ENCODE data around the gene SYT10. TPM values are rescaled to one million over a fixed set of nuclear protein-coding genes. Genes with fewer than 3 reads are reported as not detected.

The SYT10 gene
- total RNA-seq, 1 donor from 2014 or later, result 1.2 TPM

- Histone ChIP-seq H3K79me2 (ENCODE audit: insufficient read depth, low read length) (no peaks in the 10 kb centered on the region), H3K27me3 (ENCODE audit: insufficient read depth, low read length) (no peaks in the 10 kb centered on the region), H3K4me3 (ENCODE audit: insufficient read depth, low read depth, low read length) (no peak overlapping the region), H3K4me1 (ENCODE audit: insufficient read depth, low read length) (no peaks in the 10 kb centered on the region), H4K20me1 (ENCODE audit: insufficient read depth, low read length) (no peaks in the 10 kb centered on the region), H3K36me3 (ENCODE audit: insufficient read depth, low read length) (no peaks in the 10 kb centered on the region), H3K9me3 (ENCODE audit: insufficient read depth, low read depth, low read length) (no peaks in the 10 kb centered on the region), H3K4me2 (ENCODE audit: low read length) (no peak overlapping the region), H3K9ac (ENCODE audit: low read length) (no peak overlapping the region), H2AFZ (ENCODE audit: low read depth, low read length) (no peak overlapping the region), H3K27ac (ENCODE audit: low read depth, low read length) (no peak overlapping the region)
- no peak overlapping the region for H3K4me3 Mint-ChIP-seq (ENCODE audit: unreplicated experiment)
- no peaks in the 10 kb centered on the region for H3K27me3 Mint-ChIP-seq (ENCODE audit: low read depth, unreplicated experiment)
- H3K27ac Mint-ChIP-seq (ENCODE audit: unreplicated experiment), result no peak overlapping the region
- FAIRE-seq, result no peak
- H3K36me3 Mint-ChIP-seq (ENCODE audit: low read depth, unreplicated experiment), result no peaks in the 10 kb centered on the region
- H3K9me3 Mint-ChIP-seq (ENCODE audit: unreplicated experiment), result peaks cover 2% of the 10 kb centered on the region
- TF ChIP-seq EZH2 (IDR thresholded peaks at IDR 0.05; ENCODE audit: insufficient read depth, low read length), result no peak
- no peak for TF ChIP-seq CTCF (IDR thresholded peaks at IDR 0.05; ENCODE audit: insufficient read depth, low read depth, low read length)
- peaks cover 2% of the 10 kb centered on the region for H3K4me1 Mint-ChIP-seq (ENCODE audit: low read depth, unreplicated experiment)
- no peak for DNase-seq (ENCODE audit: low read depth)
These were observed 10.9 kb upstream of the SYT10 start for GRCh38 chr12:33450480-33450879.

- H3K4me1 ChIP-seq (ENCODE audit: insufficient read depth, low read length), result no peaks in the 10 kb centered on the region
- H3K4me2 ChIP-seq (ENCODE audit: low read length), result no peak overlapping the region
- no peak overlapping the region for H3K4me3 ChIP-seq (ENCODE audit: insufficient read depth, low read depth, low read length)
- Mint-ChIP-seq H3K9me3 (ENCODE audit: unreplicated experiment) (no peaks in the 10 kb centered on the region), H3K27ac (ENCODE audit: unreplicated experiment) (no peak overlapping the region), H3K4me1 (ENCODE audit: low read depth, unreplicated experiment) (no peaks in the 10 kb centered on the region), H3K36me3 (ENCODE audit: low read depth, unreplicated experiment) (no peaks in the 10 kb centered on the region), H3K27me3 (ENCODE audit: low read depth, unreplicated experiment) (peaks cover 48% of the 10 kb centered on the region), H3K4me3 (ENCODE audit: unreplicated experiment) (no peak overlapping the region)
- no peak overlapping the region for H3K9ac ChIP-seq (ENCODE audit: low read length)
- DNase-seq (ENCODE audit: low read depth), result no peak
- H4K20me1 ChIP-seq (ENCODE audit: insufficient read depth, low read length), result no peaks in the 10 kb centered on the region
- H2AFZ ChIP-seq (ENCODE audit: low read depth, low read length), result no peak overlapping the region
- no peak overlapping the region for H3K27ac ChIP-seq (ENCODE audit: low read depth, low read length)
- no peak for TF ChIP-seq EZH2 (IDR thresholded peaks at IDR 0.05; ENCODE audit: insufficient read depth, low read length)
- no peak for TF ChIP-seq CTCF (IDR thresholded peaks at IDR 0.05; ENCODE audit: insufficient read depth, low read depth, low read length)
- peaks cover 25% of the 10 kb centered on the region for H3K27me3 ChIP-seq (ENCODE audit: insufficient read depth, low read length)
- no peaks in the 10 kb centered on the region for H3K36me3 ChIP-seq (ENCODE audit: insufficient read depth, low read length)
- no peak for FAIRE-seq
- no peaks in the 10 kb centered on the region for H3K79me2 ChIP-seq (ENCODE audit: insufficient read depth, low read length)
- no peaks in the 10 kb centered on the region for H3K9me3 ChIP-seq (ENCODE audit: insufficient read depth, low read depth, low read length)
These were observed 858 bp upstream of the SYT10 start for GRCh38 chr12:33440477-33440876.

- Mint-ChIP-seq H3K9me3 (ENCODE audit: unreplicated experiment) (no peaks in the 10 kb centered on the region), H3K27me3 (ENCODE audit: low read depth, unreplicated experiment) (peaks cover 49% of the 10 kb centered on the region), H3K27ac (ENCODE audit: unreplicated experiment) (no peak overlapping the region), H3K4me1 (ENCODE audit: low read depth, unreplicated experiment) (no peaks in the 10 kb centered on the region), H3K36me3 (ENCODE audit: low read depth, unreplicated experiment) (no peaks in the 10 kb centered on the region), H3K4me3 (ENCODE audit: unreplicated experiment) (peak overlapping the region; percentile 95)
- FAIRE-seq (no peak), DNase-seq (ENCODE audit: low read depth) (no peak)
- Histone ChIP-seq H3K27me3 (ENCODE audit: insufficient read depth, low read length) (peaks cover 25% of the 10 kb centered on the region), H2AFZ (ENCODE audit: low read depth, low read length) (peak overlapping the region; percentile 85), H3K36me3 (ENCODE audit: insufficient read depth, low read length) (no peaks in the 10 kb centered on the region), H4K20me1 (ENCODE audit: insufficient read depth, low read length) (no peaks in the 10 kb centered on the region), H3K4me1 (ENCODE audit: insufficient read depth, low read length) (no peaks in the 10 kb centered on the region), H3K9me3 (ENCODE audit: insufficient read depth, low read depth, low read length) (no peaks in the 10 kb centered on the region), H3K9ac (ENCODE audit: low read length) (no peak overlapping the region), H3K4me2 (ENCODE audit: low read length) (peak overlapping the region; percentile 93), H3K4me3 (ENCODE audit: insufficient read depth, low read depth, low read length) (peak overlapping the region; percentile 58), H3K79me2 (ENCODE audit: insufficient read depth, low read length) (no peaks in the 10 kb centered on the region), H3K27ac (ENCODE audit: low read depth, low read length) (no peak overlapping the region)
- no peak for TF ChIP-seq EZH2 (IDR thresholded peaks at IDR 0.05; ENCODE audit: insufficient read depth, low read length)
These were observed 600 bp downstream of the SYT10 start for GRCh38 chr12:33438851-33439586.

All from astrocyte (in vitro differentiated cells and primary cell).